KOPT-K1 (cell line): Measurements from ENCODE around the gene ZNF585A.
"Not testable (repeated sequence)": the region's sequence is repeated elsewhere in the genome, so short reads cannot be mapped to it uniquely, and the experiment has no call there.

Experiments used
- H3K27ac ChIP-seq: fragments of 200-600 bp; sonication (generic); 2 replicates; pipeline ENCODE4 v1.5.1; 2016; ENCODE audit warnings: antibody characterized with exemption, mild to moderate bottlenecking, low read depth, low read length; ENCODE audit not compliant: poor library complexity, severe bottlenecking
- H3K36me3 ChIP-seq: fragments of 200-600 bp; sonication (generic); 2 replicates; pipeline ENCODE4 v1.5.1; 2017; ENCODE audit warnings: antibody characterized with exemption, mild to moderate bottlenecking, low read length, moderate library complexity; ENCODE audit not compliant: insufficient read depth
- H3K9me3 ChIP-seq: fragments of 200-600 bp; sonication (generic); 2 replicates; pipeline ENCODE4 v1.5.1; 2017; ENCODE audit warnings: antibody characterized with exemption, low read length, mild to moderate bottlenecking; ENCODE audit not compliant: insufficient read depth, poor library complexity, severe bottlenecking

The ZNF585A gene

DNA sequence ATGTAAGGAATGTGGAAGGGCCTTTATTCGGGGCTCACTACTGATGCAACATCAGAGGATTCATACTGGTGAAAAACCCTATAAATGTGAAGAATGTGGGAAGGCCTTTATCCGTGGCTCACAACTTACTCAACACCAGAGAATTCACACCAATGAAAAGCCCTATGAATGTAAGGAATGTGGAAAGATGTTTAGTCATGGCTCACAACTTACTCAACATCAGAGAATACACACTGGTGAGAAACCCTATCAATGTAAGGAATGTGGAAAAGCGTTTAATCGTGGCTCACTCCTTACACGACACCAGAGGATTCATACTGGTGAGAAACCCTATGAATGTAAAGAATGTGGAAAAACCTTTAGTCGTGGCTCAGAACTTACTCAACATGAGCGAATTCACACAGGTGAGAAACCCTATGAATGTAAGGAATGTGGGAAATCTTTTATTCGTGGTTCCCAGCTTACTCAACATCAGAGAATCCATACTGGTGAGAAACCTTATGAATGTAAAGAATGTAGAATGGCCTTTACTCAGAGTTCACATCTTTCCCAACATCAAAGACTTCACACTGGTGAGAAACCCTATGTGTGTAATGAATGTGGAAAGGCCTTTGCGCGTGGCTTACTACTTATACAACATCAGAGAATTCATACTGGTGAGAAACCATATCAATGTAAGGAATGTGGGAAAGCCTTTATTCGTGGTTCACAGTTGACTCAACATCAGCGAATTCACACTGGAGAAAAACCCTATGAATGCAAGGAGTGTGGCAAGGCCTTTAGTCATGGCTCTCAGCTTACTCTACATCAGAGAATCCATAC is 44.3 kb downstream of the ZNF585A start:
- Histone ChIP-seq H3K27ac (no peak overlapping the region), H3K36me3 (peaks cover 48% of the 10 kb centered on the region), H3K9me3 (peaks cover 100% of the 10 kb centered on the region)

DNA sequence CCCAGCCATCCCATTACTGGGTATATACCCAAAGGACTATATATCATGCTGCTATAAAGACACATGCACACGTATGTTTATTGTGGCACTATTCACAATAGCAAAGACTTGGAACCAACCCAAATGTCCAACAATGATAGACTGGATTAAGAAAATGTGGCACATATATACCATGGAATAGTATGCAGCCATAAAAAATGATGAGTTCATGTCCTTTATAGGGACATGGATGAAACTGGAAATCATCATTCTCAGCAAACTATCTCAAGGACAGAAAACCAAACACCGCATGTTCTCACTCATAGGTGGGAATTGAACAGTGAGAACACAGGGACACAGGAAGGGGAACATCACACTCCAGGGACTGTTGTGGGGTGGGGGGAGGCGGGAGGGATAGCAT is 50.4 kb downstream of the ZNF585A start:
- Histone ChIP-seq H3K9me3 (peaks cover 51% of the 10 kb centered on the region), H3K36me3 (peaks cover 10% of the 10 kb centered on the region)

DNA sequence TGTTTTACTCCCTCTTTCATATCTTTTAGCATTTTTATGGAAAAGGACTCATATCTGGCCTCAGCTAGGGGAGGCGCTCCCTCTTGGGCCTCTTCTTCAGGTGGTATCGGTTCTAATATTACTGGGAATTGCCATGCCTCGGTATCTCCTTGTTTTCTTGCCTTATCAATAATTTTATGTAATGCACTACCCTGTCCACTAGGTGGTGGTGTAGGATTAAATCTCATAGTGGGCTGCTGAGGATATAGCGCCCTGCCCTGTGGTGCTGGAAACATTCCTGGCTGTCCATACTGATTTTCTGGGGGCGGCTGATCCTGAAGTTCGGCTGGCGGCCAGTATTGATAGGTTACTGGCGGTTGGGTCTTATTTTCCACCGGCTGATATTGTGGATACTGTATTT is 58.5 kb downstream of the ZNF585A start:
- H3K36me3 ChIP-seq: peaks cover 65% of the 10 kb centered on the region
- H3K9me3 ChIP-seq: peaks cover 82% of the 10 kb centered on the region
- no peak overlapping the region for H3K27ac ChIP-seq

More for the DNA sequence above, 50.4 kb downstream of the ZNF585A start:
- H3K27ac ChIP-seq: not testable (repeated sequence)

DNA sequence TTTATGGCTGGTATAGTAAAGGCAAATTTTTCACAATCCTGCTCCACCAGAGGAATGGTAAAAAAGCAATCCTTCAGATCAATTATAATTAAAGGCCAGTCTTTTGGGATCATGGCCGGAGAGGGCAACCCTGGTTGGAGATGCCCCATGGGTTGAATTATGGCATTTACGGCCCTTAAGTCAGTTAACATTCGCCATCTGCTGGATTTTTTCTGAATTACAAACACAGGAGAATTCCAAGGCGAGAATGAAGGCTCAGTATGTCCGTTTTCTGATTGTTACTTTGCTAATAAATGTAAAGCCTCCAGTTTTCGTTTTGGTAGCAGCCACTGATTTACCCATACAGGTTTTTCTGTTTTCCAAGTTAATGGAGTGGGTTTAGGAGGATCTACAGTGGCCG is 60.7 kb downstream of the ZNF585A start:
- H3K9me3 ChIP-seq: peaks cover 98% of the 10 kb centered on the region

DNA sequence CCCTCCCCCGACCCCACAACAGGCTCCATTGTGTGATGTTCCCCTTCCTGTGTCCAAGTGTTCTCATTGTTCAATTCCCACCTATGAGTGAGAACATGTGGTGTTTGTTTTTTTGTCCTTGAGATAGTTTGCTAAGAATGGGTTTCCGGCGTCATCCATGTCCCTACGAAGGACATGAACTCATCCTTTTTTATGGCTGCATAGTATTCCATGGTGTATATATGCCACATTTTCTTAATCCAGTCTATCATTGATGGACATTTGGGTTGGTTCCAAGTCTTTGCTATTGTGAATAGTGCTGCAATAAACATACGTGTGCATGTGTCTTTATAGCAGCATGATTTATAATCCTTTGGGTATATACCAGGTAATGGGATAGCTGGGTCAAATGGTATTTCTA is 68.4 kb downstream of the ZNF585A start:
- H3K36me3 ChIP-seq: peaks cover 71% of the 10 kb centered on the region
- H3K9me3 ChIP-seq: peaks cover 91% of the 10 kb centered on the region

More for the DNA sequence above, 60.7 kb downstream of the ZNF585A start:
- H3K36me3 ChIP-seq: peaks cover 87% of the 10 kb centered on the region
- H3K27ac ChIP-seq: not testable (repeated sequence)

DNA sequence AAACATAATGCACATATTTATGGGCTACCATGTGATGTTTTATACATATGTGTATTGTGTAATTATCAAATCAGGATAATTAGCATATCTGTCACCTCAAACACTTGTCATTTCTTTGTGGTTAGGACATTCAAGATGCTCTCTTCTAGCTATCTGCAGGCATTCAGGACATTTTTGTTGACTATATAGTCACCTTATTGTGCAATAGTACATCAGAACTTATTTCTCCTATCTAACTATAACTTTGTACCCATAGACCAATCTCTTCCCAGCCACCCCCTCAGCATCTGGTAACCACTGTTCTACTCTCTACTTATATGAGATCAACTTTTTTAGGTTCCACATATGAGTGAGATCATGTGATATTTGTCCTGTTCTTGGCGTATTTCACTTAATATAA is 73.9 kb downstream of the ZNF585A start:
- peaks cover 96% of the 10 kb centered on the region for H3K9me3 ChIP-seq
- no peak overlapping the region for H3K27ac ChIP-seq
- peaks cover 90% of the 10 kb centered on the region for H3K36me3 ChIP-seq

More for the DNA sequence above, 68.4 kb downstream of the ZNF585A start:
- H3K27ac ChIP-seq: not testable (repeated sequence)

DNA sequence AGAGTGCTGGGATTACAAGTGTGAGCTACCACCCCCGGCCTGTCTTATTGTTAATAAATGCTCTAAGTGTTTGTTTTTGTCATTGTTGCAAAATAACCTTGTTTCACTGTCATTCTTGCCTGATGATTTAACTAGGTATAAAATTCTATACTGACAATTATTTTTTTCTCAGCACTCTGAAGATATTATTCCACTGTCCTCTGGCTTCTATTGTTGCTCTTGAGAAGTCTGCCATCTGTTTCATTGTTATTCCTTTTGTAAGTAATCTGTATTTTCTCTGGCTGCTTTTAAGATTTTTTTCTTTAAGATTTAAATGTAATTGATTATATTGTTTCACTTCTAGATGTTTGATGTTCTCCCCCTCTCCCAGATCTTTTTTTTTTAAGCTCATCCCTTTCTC is 76.6 kb downstream of the ZNF585A start:
- Histone ChIP-seq H3K9me3 (peaks cover 97% of the 10 kb centered on the region), H3K27ac (no peak overlapping the region), H3K36me3 (peaks cover 94% of the 10 kb centered on the region)
